Measurements from ENCODE around the gene FGB.

- TF ChIP-seq EP300 (IDR thresholded peaks at IDR 0.05; ENCODE audit: borderline replicate concordance) (no peak), ZBTB7A (IDR thresholded peaks at IDR 0.05; ENCODE audit: low read depth) (no peak), TAF1 (IDR thresholded peaks at IDR 0.05; ENCODE audit: low read depth) (no peak), CEBPB (IDR thresholded peaks at IDR 0.05) (no peak), CREB1 (IDR thresholded peaks at IDR 0.05; ENCODE audit: low read depth) (no peak), EGR1 (IDR thresholded peaks at IDR 0.05) (no peak), YY1 (IDR thresholded peaks at IDR 0.05; ENCODE audit: low read depth) (no peak), REST (IDR thresholded peaks at IDR 0.05; ENCODE audit: low read depth) (no peak)
These were observed 43.6 kb upstream of the FGB start for GRCh38 chr4:154519214-154519613.
